K562 (cell line): Measurements from ENCODE around the gene CACNA2D3.

ENCODE experiments used
- CTCF ChIP-seq, 3 experiments: IDR thresholded peaks in 2 of 3; conservative IDR thresholded peaks in 1 of 3; 2 replicates each; pipeline ENCODE4 v1.5.1; 2011 to 2012; ENCODE audit warnings: low read length in 3 of 3, mild to moderate bottlenecking in 3 of 3, control low read depth in 2 of 3, improper control_type of control experiment in 1 of 3, inconsistent platforms in 1 of 3, low read depth in 1 of 3, mixed read lengths in 1 of 3, moderate library complexity in 1 of 3; ENCODE audit not compliant: insufficient read depth in 2 of 3
- ELF4 ChIP-seq: fragments of 450-650 bp; formaldehyde crosslinking; IDR thresholded peaks from 2 replicates; pipeline ENCODE4 v1.4.0; 2022; ENCODE audit warnings: missing genetic modification characterization
- ESRRB ChIP-seq: fragments of 250-450 bp; sonication (Bioruptor Pico); IDR thresholded peaks from 2 replicates; pipeline ENCODE4 v1.5.0; 2020; ENCODE audit warnings: mild to moderate bottlenecking, moderate library complexity, borderline replicate concordance
- POLR2B ChIP-seq: fragments of 450-650 bp; IDR thresholded peaks from 2 replicates; pipeline ENCODE4 v1.6.1; 2018; ENCODE audit warnings: low read depth; ENCODE audit not compliant: partially characterized antibody
- ZFX ChIP-seq: sonication (generic); formaldehyde crosslinking; IDR thresholded peaks from 2 replicates; pipeline ENCODE4 v1.8.0; 2022; ENCODE audit warnings: mild to moderate bottlenecking, missing genetic modification reagents, moderate library complexity
- ZNF79 ChIP-seq: fragments of 250-450 bp; sonication (Bioruptor Pico); IDR thresholded peaks from 2 replicates; pipeline ENCODE4 v1.4.0; 2020; ENCODE audit warnings: low read depth, mild to moderate bottlenecking, moderate library complexity

GRCh38 chr3:54862526-54862925, 740.2 kb downstream of the CACNA2D3 start:
- TF ChIP-seq CTCF (IDR thresholded peaks at IDR 0.05 in 2 of 3, conservative IDR thresholded peaks at IDR 0.05 in 1 of 3; ENCODE audit: insufficient read depth in 2 of 3, low read depth in 1 of 3, low read length in 3 of 3) (no peak), ZFX (CRISPR knock-in tag) (no peak), ESRRB (CRISPR knock-in tag) (no peak), ZNF79 (CRISPR knock-in tag) (no peak), ELF4 (no peak), POLR2B (no peak)
